ENCODE measurements around the gene RSPRY1.
"Not testable (repeated sequence)": the region's sequence is repeated elsewhere in the genome, so short reads cannot be mapped to it uniquely, and the experiment has no call there.

The RSPRY1 gene

GRCh38 chr16:57268804-57269800, 83.0 kb downstream of the RSPRY1 start:
- in situ Hi-C loops (cut with MboI; ENCODE audit: low sequenced_read_pairs), result no loop called here

- in situ Hi-C loops (cut with MboI; ENCODE audit: low sequenced_read_pairs), result no loop called here
These were observed 84.3 kb downstream of the RSPRY1 start for GRCh38 chr16:57270221-57271062.

GRCh38 chr16:57271063-57271345, 84.9 kb downstream of the RSPRY1 start:
- in situ Hi-C loops (cut with MboI; ENCODE audit: low sequenced_read_pairs), result no loop called here

GRCh38 chr16:57271867-57272495, 85.9 kb downstream of the RSPRY1 start:
- in situ Hi-C loops (cut with MboI; ENCODE audit: low sequenced_read_pairs), result no loop called here

GRCh38 chr16:57273359-57273758, 87.2 kb downstream of the RSPRY1 start:
- in situ Hi-C loops (cut with MboI; ENCODE audit: low sequenced_read_pairs), result no loop called here

- in situ Hi-C loops (cut with MboI; ENCODE audit: low sequenced_read_pairs), result no loop called here
These were observed 87.7 kb downstream of the RSPRY1 start for GRCh38 chr16:57273826-57274225.

- in situ Hi-C loops (cut with MboI; ENCODE audit: low sequenced_read_pairs), result not testable (repeated sequence)
These were observed 89.8 kb downstream of the RSPRY1 start for GRCh38 chr16:57275946-57276345.

GRCh38 chr16:57276596-57276995, 90.5 kb downstream of the RSPRY1 start:
- in situ Hi-C loops (cut with MboI; ENCODE audit: low sequenced_read_pairs), result no loop called here

GRCh38 chr16:57277586-57277985, 91.5 kb downstream of the RSPRY1 start:
- in situ Hi-C loops (cut with MboI; ENCODE audit: low sequenced_read_pairs), result no loop called here

- in situ Hi-C loops (cut with MboI; ENCODE audit: low sequenced_read_pairs), result no loop called here
These were observed 92.4 kb downstream of the RSPRY1 start for GRCh38 chr16:57278494-57278893.

- in situ Hi-C loops (cut with MboI; ENCODE audit: low sequenced_read_pairs), result no loop called here
These were observed 93.9 kb downstream of the RSPRY1 start for GRCh38 chr16:57279780-57280638.

GRCh38 chr16:57281791-57282190, 95.7 kb downstream of the RSPRY1 start:
- in situ Hi-C loops (cut with MboI; ENCODE audit: low sequenced_read_pairs), result no loop called here

GRCh38 chr16:57282510-57283213, 96.5 kb downstream of the RSPRY1 start:
- in situ Hi-C loops (cut with MboI; ENCODE audit: low sequenced_read_pairs), result no loop called here

- in situ Hi-C loops (cut with MboI; ENCODE audit: low sequenced_read_pairs), result no loop called here
These were observed 97.3 kb downstream of the RSPRY1 start for GRCh38 chr16:57283214-57283958.

GRCh38 chr16:57283959-57284208, 97.8 kb downstream of the RSPRY1 start:
- in situ Hi-C loops (cut with MboI; ENCODE audit: low sequenced_read_pairs), result no loop called here

- in situ Hi-C loops (cut with MboI; ENCODE audit: low sequenced_read_pairs), result no loop called here
These were observed 98.3 kb downstream of the RSPRY1 start, which contains the start of gene PLLP for GRCh38 chr16:57284209-57284951. Gene PLLP, minus strand, starts transcription at chr16:57284672. Its CDS starts 132 bp downstream, at chr16:57284540.

- in situ Hi-C loops (cut with MboI; ENCODE audit: low sequenced_read_pairs), result no loop called here
These were observed 98.8 kb downstream of the RSPRY1 start for GRCh38 chr16:57284952-57285363.

GRCh38 chr16:57285379-57285778, 99.2 kb downstream of the RSPRY1 start:
- in situ Hi-C loops (cut with MboI; ENCODE audit: low sequenced_read_pairs), result no loop called here
